GM19035 (cell line): Measurements from ENCODE around the gene AGAP1.

ENCODE experiments used
- ATAC-seq: cut with Tn5 transposase; IDR thresholded peaks from one replicate; pipeline ENCODE4 v1.9.1; 2021; ENCODE audit not compliant: unreplicated experiment

AGAP1 gene

GRCh38 chr2:235976956-235977355, 483.1 kb downstream of the AGAP1 start:
- ATAC-seq = no peak

DNA sequence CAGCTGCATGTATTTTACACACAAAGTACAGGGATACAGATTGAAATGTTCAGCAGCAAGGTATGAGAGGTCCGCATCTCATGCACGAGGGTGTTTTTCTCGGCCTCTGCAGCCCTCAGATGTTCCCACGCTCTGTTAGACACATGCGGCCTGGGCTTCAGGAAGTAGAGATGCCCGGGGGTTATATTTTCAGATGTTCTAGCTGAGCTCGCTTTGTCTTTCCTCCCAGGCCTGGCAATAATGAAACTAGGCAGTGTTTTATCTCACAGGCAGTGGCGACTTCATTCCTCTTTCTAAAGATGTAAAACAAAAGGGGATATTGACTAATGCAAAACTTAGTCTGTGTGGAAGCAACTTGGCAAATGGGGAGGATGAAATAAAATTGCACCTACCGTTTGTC, 483.6 kb downstream of the AGAP1 start:
- ATAC-seq = no peak

- no peak for ATAC-seq
These were observed 484.2 kb downstream of the AGAP1 start for GRCh38 chr2:235978022-235978421.

DNA sequence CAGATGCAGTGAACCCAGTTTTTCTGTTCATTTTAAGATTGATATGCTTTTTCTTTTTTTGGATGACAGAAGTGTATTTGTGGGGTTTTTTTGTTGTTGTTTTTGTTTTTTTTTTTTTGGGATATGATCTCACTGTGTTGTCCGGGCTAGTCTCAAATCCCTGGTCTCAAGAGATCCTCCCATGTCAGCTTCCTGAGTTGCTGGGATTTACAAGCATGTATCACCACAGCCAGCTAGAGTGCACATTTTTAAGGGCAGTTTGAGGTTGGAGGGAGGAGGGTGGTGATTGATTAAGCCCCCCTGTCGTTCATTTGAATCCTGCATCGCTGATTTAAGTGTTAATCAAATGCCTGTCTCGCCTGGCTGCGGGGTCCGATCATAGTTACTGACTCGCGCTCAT, 485.2 kb downstream of the AGAP1 start:
- ATAC-seq = no peak

- no peak for ATAC-seq
These were observed 486.1 kb downstream of the AGAP1 start for GRCh38 chr2:235979753-235980435.

DNA sequence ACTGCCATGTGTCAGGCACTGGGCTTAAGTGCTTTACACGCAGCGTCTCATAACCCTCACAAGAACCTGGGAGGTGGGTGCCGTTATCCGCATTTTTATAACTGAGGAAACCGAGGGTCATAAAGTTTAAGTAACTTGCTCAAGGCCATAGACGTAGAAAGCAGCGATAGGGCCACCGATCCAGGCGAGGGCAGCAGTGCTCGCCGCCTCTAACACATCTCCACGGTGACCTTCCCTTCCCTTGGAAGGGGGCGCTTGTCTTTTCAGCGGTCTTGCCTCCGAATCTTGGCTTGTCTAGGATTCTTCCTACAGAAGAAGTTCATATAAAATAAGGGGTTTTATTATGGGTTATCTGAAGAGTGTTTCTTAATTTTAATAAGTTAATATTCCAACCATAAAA, 487.8 kb downstream of the AGAP1 start:
- no peak for ATAC-seq

GRCh38 chr2:235983016-235983415, 489.2 kb downstream of the AGAP1 start:
- no peak for ATAC-seq

DNA sequence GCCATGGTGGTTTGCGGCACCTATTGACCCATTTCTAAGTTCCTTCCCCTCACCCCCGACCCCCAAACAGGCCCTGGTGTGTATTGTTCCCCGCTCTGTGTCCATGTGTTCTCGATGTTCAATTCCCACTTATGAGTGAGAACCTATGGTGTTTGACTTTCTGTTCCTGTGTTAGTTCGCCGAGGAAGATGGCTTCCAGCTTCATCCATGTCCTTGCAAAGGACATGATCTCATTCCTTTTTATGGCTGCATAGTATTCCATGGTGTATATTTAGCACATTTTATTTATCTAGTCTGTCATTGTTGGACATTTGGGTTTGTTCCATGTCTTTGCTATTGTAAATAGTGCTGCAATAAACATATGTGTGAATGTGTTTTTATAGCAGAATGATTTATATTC, 490.7 kb downstream of the AGAP1 start:
- ATAC-seq = no peak

GRCh38 chr2:235986361-235986760, 492.5 kb downstream of the AGAP1 start:
- no peak for ATAC-seq

- no peak for ATAC-seq
These were observed 494.6 kb downstream of the AGAP1 start for GRCh38 chr2:235988271-235989015.

- ATAC-seq = no peak
These were observed 495.7 kb downstream of the AGAP1 start for GRCh38 chr2:235989591-235989990.

GRCh38 chr2:235990344-235990743, 496.5 kb downstream of the AGAP1 start:
- no peak for ATAC-seq

- ATAC-seq = no peak
These were observed 498.2 kb downstream of the AGAP1 start for GRCh38 chr2:235992024-235992423.

- ATAC-seq = no peak
These were observed 502.6 kb downstream of the AGAP1 start for GRCh38 chr2:235996419-235996818.

GRCh38 chr2:235999011-235999410, 505.2 kb downstream of the AGAP1 start:
- ATAC-seq = no peak

DNA sequence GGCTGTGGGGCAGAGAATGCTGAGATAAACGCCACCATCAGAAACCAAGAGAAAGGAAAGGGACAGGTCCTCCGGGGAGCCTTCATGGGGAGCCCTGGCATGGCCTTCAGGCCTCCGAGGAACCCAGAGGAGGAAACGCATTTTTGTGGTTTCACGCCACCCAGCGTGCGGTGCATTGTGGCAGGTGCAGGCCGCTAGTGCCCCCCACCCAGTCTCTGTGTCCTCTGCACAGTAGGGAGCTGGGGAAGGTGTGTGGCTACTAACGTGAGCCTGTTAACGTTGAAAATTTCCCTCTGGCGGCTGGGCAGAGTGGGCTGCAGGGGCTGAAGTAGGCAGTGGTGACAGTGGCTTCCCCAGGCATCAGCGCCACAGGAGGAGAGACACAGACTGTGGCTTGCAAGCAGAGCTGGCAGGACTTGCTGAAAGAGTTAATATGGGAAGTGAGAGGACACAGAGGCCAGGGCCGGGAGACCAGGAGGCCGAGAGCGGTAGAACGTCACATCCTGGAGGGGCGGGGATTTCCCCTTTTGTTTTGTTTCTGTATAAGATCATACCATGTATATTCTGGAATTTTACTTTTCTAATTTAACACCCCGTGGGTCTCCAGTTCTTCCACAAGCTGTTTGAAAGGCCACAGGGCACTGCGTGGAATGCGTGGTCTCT, 507.5 kb downstream of the AGAP1 start:
- no peak for ATAC-seq

DNA sequence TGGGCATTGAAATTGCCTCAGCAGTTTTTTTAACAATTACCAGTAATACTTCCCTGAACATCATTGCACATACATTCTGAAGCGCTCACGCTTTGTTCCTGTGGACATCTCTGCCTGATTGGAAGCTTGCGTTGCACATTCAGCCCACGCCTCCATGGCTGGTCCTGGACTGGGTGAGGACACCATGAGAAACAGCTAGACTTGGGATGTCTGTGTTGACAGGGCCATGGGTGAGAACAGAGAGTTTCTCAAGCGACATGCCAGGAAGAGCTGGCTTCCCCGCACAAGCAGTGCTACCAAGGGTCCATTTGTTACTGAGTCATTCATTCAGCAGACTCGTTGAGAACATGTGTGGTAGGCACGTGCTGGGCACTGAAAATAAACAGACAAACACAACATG, 508.0 kb downstream of the AGAP1 start:
- no peak for ATAC-seq

DNA sequence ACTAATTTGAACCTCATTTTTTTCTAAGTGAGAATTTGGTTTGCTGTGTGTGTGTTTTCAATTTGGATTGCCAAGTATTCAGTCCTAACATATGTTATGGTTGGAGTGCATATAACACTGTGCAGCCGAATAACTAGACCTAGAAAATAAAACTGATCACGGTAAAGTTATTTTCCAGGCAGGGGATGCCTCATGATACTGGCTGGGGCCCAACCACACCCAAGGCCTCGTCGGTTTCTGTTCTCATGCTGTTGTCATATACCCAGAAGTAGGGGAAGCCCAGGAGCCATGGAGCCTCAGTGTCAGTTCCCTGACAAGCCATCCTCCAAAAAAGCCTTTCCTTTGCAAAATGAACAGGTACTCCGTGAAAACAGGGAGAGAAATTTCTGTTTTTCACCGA, 514.2 kb downstream of the AGAP1 start:
- no peak for ATAC-seq

DNA sequence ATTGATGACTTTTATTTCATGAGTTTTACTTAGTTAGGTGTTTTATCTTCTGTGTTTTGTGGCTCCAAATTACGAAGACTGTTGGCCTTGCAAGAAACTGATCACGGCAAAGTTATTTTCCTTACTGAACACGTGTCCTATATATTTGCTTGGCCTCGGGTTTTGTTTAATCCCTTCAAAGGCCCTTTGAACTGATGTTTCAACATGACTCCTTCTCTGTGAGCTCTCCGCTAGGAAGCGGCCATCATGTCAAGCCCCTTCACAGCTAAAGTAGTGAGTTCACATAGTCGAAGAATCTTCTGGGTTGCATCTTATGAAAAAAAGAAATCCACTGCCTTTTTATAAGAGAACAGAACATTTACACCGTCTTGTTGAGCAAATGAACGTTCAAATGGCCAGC, 515.0 kb downstream of the AGAP1 start:
- ATAC-seq = no peak

- no peak for ATAC-seq
These were observed 517.3 kb downstream of the AGAP1 start for GRCh38 chr2:236010920-236011685.

DNA sequence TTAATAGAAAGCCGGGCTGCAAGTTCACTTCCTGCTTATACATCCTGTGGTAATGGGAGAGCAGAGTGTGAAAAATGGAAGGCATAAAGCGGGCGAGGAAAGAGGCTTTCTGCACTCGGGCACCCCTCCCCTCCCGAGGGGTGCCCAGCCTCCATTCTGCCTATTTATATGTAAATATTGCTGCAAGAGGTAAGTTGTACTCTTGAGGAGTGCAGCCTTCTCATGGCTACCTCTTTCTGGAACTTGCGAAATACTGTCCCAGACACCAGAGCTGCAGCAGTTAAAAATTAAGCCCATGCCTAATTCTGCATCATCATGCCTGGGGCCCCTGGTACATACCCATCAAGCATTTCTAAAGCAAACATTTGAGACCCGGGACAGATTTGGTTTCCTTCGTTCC, 518.3 kb downstream of the AGAP1 start:
- ATAC-seq = no peak
